ENCODE results near the gene HOXB6.

HOXB6 gene

GRCh38 chr17:48604770-48605329 is at the start of gene HOXB6 (continued):
- no peak for TF ChIP-seq ZBTB49 (tag by site-specific recombination; IDR thresholded peaks at IDR 0.05; ENCODE audit: low read depth)
- no peak for TF ChIP-seq ELK4 (IDR thresholded peaks at IDR 0.05; ENCODE audit: borderline replicate concordance, low read depth, low read length)
- peak; percentile 25; the same call in 1 of the 2 replicates for TF ChIP-seq YY1 (tag by site-specific recombination; IDR thresholded peaks at IDR 0.05)
- no peak for TF ChIP-seq RBAK (tag by site-specific recombination; IDR thresholded peaks at IDR 0.05)
- TF ChIP-seq INSM2 (tag by site-specific recombination; IDR thresholded peaks at IDR 0.05), result peak; percentile 59; the same call in 1 of the 2 replicates
- TF ChIP-seq ZBTB21 (tag by site-specific recombination; IDR thresholded peaks at IDR 0.05), result no peak
- TF ChIP-seq ZNF10 (tag by site-specific recombination; IDR thresholded peaks at IDR 0.05), result no peak
- peak; percentile 79 for TF ChIP-seq ZNF24 (tag by site-specific recombination; IDR thresholded peaks at IDR 0.05)
- TF ChIP-seq ZNF514 (tag by site-specific recombination; IDR thresholded peaks at IDR 0.05), result no peak
- TF ChIP-seq TCF7L2 (IDR thresholded peaks at IDR 0.05; ENCODE audit: borderline replicate concordance, low read depth, low read length), result no peak
- no peak for TF ChIP-seq SP3 (tag by site-specific recombination; IDR thresholded peaks at IDR 0.05)
- no peak for TF ChIP-seq HOXC10 (CRISPR knock-in tag; IDR thresholded peaks at IDR 0.05)
- TF ChIP-seq ZNF335 (tag by site-specific recombination; conservative IDR thresholded peaks at IDR 0.05), result no peak; the same call in 1 of the 2 replicates
- peak; percentile 69 for TF ChIP-seq ZXDB (tag by site-specific recombination; IDR thresholded peaks at IDR 0.05)
- TF ChIP-seq ZNF629 (tag by site-specific recombination; IDR thresholded peaks at IDR 0.05), result no peak
- no peak for TF ChIP-seq ZNF830 (tag by site-specific recombination; IDR thresholded peaks at IDR 0.05; ENCODE audit: low read depth)
- TF ChIP-seq ZNF704 (tag by site-specific recombination; IDR thresholded peaks at IDR 0.05), result no peak
- TF ChIP-seq ZNF670 (tag by site-specific recombination; IDR thresholded peaks at IDR 0.05; ENCODE audit: low read depth), result no peak
- TF ChIP-seq ZNF626 (tag by site-specific recombination; IDR thresholded peaks at IDR 0.05), result no peak
- no peak for TF ChIP-seq ZNF639 (tag by site-specific recombination; IDR thresholded peaks at IDR 0.05)
- TF ChIP-seq ZNF623 (tag by site-specific recombination; IDR thresholded peaks at IDR 0.05), result no peak
- TF ChIP-seq ZNF292 (tag by site-specific recombination; IDR thresholded peaks at IDR 0.05; ENCODE audit: borderline replicate concordance, low read depth), result no peak
- no peak for TF ChIP-seq ZFP3 (tag by site-specific recombination; IDR thresholded peaks at IDR 0.05; ENCODE audit: low read depth)
- no peak for TF ChIP-seq HOXA7 (CRISPR knock-in tag; IDR thresholded peaks at IDR 0.05; ENCODE audit: borderline replicate concordance)
- no peak for TF ChIP-seq ZNF571 (tag by site-specific recombination; IDR thresholded peaks at IDR 0.05)
- no peak for TF ChIP-seq ZNF362 (tag by site-specific recombination; IDR thresholded peaks at IDR 0.05)
- TF ChIP-seq ZBTB11 (tag by site-specific recombination; conservative IDR thresholded peaks at IDR 0.05; ENCODE audit: low read depth), result no peak
- no peak for TF ChIP-seq ZNF529 (tag by site-specific recombination; IDR thresholded peaks at IDR 0.05; ENCODE audit: insufficient replicate concordance)
- no peak for TF ChIP-seq ZNF747 (tag by site-specific recombination; IDR thresholded peaks at IDR 0.05)
